ENCODE results near the gene RAP1A.
"Not testable (repeated sequence)": the region's sequence is repeated elsewhere in the genome, so short reads cannot be mapped to it uniquely, and the experiment has no call there.

RAP1A gene

DNA sequence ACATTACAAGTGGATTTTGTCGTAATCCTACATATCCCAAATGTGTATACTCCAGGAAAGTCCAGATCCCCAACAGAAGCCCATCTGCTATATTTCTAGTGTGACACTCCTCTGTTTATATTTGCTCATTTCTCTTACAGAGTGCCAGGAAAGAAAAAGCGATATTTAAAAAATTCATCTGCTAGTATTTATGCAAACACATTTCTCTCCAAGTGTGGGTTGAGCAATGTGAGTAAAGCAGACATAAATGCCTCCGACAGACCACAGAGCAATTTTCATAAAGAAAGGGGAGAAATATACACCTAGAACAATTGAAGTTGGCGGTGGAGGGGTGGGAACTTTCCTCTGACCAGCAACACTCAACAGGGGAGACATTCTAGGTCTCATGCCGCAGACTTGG lies 22.2 kb upstream of the RAP1A start:
- DNase-seq (ENCODE audit: low read depth, low spot score), result no peak

- no peak for DNase-seq (ENCODE audit: low read depth, low spot score)
These were observed 21.0 kb upstream of the RAP1A start for GRCh38 chr1:111598544-111598943.

- DNase-seq (ENCODE audit: low read depth, low spot score), result no peak
These were observed 19.6 kb upstream of the RAP1A start for GRCh38 chr1:111599781-111600693.

DNA sequence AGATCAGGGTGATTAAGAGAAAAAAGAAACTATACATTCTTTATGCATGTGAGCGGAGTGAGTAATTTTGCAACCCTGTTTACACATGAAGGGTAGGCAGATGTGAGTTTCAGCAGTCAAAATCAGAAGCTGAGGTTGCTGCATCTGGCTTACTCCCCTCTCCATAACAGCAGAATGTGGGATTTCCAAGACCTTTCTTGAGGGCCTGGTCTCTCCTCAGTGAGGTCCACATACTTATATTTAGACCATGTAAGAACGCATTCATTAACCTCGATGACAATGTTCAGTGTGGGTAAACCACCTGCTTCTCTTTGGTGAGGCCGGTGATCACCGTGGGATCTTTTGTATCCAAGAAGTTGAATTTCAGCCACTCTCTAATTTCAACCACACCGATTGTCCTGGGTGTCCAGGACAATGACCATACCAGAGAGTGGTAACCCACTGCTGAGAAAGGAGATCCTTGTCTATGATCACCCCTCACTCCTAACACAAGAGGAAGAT lies 18.7 kb upstream of the RAP1A start:
- no peak for DNase-seq (ENCODE audit: low read depth, low spot score)

DNA sequence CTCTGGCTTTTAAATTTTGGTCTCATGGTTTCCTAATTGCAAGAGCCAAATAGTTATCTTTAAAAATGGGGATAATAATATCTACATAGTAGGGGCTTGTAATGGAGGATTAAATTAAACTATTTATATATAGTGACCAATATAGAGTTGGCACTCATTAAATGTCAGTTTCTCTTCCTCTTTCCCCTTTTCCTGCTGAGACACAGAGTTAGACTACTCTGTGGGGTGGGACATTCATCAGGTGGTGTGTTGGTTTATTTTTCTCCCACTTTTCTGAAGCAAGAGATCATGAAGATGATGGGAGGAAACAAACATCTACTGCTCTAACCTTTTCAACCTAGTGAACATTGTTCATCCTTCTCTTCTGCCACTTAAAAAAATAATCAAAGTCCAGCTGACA lies 17.3 kb upstream of the RAP1A start:
- DNase-seq (ENCODE audit: low read depth, low spot score), result no peak

GRCh38 chr1:111602974-111603373 lies 16.6 kb upstream of the RAP1A start:
- no peak for DNase-seq (ENCODE audit: low read depth, low spot score)

GRCh38 chr1:111603979-111604378 lies 15.6 kb upstream of the RAP1A start:
- peak; percentile 10 for DNase-seq (ENCODE audit: low read depth, low spot score)

DNA sequence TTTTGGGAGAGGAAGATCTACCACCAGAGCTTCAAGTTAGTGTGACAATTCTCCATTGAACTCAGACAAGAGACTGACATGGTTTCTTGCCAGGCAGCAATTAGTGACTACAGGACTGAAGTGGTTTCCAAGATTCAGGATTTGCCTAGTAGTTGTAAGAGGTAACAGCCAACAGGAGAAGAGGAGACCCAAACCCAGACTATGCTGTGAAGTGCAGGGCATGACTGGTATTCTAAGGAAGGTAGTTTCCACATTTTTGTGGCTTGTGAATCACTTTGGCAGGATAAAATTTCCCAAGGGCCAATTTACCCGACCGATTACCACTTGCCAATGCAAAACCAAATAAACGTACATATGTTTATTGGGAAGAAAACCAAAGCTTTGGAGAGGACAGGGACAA lies 14.7 kb upstream of the RAP1A start:
- no peak for DNase-seq (ENCODE audit: low read depth, low spot score)

DNA sequence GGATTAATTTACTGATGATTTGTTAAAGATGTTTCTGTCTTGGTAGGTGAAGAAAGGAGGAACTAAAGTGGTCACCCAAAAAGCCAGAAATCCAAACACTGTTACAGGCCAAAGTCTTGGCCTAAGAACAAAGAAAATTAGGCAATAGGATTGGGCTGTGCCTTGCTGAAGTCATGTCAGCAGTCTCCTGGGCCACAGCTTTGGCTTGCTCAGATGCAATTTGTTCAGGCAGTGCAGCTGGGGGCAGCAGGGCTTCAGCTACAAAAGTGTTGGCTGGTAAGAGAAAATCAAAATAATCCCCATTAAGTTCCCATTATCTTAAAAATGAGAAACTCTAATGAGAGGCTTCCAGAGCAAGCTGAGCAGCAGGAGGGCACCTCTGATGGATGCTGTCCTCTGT lies 14.0 kb upstream of the RAP1A start:
- no peak for DNase-seq (ENCODE audit: low read depth, low spot score)

DNA sequence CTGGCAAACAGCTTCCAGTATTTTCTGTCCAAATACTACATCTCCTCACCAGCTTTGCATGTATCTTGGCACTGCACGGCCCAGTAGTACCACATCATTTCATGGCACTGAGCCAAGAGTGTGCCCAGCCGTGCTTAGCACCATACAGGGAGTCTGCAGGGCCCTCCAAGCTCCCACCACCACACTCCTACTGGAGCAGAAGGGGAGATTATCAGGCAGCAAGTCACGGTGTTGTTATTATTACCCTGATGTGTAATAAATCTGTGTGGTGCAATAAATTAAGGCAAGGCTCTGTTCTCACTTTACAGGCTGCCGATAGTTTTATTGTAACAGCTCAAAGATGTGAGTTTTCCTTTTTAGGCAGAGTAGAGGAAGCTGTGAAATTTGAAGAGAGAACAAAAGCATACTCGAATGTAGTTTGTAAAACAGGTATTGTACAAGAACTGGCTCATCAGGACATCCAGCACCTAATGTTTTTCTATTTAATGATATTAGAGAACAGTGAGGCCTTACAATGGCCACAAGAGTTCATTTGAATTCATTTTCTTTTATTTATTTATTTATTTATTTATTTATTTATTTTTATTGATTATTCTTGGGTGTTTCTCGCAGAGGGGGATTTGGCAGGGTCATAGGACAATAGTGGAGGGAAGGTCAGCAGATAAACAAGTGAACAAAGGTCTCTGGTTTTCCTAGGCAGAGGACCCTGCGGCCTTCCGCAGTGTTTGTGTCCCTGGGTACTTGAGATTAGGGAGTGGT lies 13.0 kb upstream of the RAP1A start:
- not testable (repeated sequence) for DNase-seq (ENCODE audit: low read depth, low spot score)

DNA sequence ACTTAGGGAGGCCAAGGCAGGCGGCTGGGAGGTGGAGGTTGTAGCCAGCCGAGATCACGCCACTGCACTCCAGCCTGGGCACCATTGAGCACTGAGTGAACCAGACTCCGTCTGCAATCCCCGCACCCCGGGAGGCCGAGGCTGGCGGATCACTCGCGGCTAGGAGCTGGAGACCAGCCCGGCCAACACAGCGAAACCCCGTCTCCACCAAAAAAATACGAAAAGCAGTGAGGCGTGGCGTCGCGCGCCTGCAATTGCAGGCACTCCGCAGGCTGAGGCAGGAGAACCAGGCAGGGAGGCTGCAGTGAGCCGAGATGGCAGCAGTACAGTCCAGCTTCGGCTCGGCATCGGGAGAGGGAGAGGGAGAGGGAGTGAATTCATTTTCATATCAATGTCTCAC lies 11.1 kb upstream of the RAP1A start:
- DNase-seq (ENCODE audit: low read depth, low spot score), result not testable (repeated sequence)

GRCh38 chr1:111611986-111612385 lies 7.6 kb upstream of the RAP1A start:
- no peak for DNase-seq (ENCODE audit: low read depth, low spot score)

- DNase-seq (ENCODE audit: low read depth, low spot score), result no peak
These were observed 3.5 kb upstream of the RAP1A start for GRCh38 chr1:111615870-111616715.

- DNase-seq (ENCODE audit: low read depth, low spot score), result no peak
These were observed 1.5 kb upstream of the RAP1A start for GRCh38 chr1:111618081-111618480.

- DNase-seq (ENCODE audit: low read depth, low spot score), result no peak
These were observed 491 bp upstream of the RAP1A start for GRCh38 chr1:111618961-111619634.

DNA sequence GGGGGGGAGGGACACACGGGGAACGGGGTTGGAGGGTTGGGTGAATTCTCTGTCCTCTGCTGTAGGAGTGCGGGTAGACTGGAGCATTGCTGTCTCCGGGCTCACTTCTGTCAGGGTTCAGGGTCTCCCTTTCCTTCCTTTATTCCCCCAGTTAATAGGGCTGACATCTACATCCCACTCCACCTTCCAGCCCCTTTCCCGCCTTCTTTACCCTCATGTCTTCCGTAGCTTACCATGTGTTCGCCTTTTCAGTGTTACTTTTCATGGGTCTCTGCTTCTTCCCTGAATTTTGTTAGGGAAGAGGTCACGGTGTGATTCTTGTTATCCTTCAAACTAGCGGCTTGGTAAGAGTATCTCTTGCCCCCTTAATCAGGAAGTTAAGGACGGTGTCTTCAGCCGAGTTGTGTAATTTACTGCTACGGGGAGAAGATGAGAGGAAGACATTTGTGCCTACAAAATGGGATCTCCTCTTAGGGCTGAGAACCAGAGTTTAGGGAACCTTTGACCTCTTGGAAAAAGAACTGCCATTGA lies 917 bp downstream of the RAP1A start:
- peak; percentile 30 for DNase-seq (ENCODE audit: low read depth, low spot score)

GRCh38 chr1:111621050-111621449 lies 1.5 kb downstream of the RAP1A start:
- no peak for DNase-seq (ENCODE audit: low read depth, low spot score)

DNA sequence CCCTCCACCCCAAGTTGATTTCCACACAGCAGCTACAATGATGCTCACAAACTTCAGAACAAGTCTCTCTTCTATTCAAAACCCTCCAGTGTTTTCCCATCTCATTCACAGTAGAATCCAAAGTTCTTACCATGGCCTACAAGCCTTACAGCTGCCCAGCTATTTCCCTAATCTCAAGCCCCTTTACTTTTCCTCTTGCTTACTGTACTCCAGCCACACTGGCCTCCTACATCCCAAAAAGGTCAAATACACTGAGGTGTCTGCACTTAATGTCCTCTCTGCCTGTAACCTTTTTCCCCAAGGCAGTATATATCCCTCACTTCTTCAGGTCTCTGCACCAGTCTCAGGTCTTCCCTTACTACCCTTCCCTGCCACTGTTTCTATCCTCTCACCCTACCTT lies 2.6 kb downstream of the RAP1A start:
- no peak for DNase-seq (ENCODE audit: low read depth, low spot score)

GRCh38 chr1:111624382-111624781 lies 4.8 kb downstream of the RAP1A start:
- DNase-seq (ENCODE audit: low read depth, low spot score), result no peak

DNA sequence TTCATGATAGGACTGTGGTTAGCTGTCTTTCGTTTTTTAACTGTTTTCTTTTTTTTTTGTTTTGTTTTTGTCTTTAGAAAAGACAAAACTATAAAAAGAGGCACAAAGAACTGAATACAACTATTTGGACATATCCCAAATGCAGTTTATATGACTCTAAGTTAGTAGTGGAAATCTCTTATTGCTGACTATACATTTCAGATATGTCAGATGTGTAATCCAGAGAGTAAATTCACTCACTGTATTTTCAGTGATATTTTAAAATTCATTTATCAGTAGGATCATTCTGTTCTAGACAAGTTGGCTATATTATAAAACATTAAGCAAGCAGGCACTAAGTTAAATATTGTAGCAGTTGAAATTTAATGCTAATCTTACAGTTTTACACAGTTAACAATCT lies 5.7 kb downstream of the RAP1A start:
- no peak for DNase-seq (ENCODE audit: low read depth, low spot score)

- no peak for DNase-seq (ENCODE audit: low read depth, low spot score)
These were observed 8.6 kb downstream of the RAP1A start for GRCh38 chr1:111628153-111628552.
